ENCODE data around the gene GET3. TPM values are rescaled to one million over a fixed set of nuclear protein-coding genes. Genes with fewer than 3 reads are reported as not detected.
A peak's percentile ranks its signal among the peaks of the same experiment; 100 is the strongest.

The GET3 gene
- total and polyA plus RNA-seq, 2 of the 13 experiments (the other 11 are each of a cell fraction or from before 2014, with no cell fraction given): 57.7 to 59.4 TPM

GRCh38 chr19:12789904-12790619, 52.8 kb downstream of the GET3 start (continued):
- TF ChIP-seq ZSCAN20 (CRISPR knock-in tag; IDR thresholded peaks at IDR 0.05; ENCODE audit: borderline replicate concordance): no peak
- TF ChIP-seq MED13 (CRISPR knock-in tag; IDR thresholded peaks at IDR 0.05): no peak
- no peak for TF ChIP-seq ZNF878 (CRISPR knock-in tag; IDR thresholded peaks at IDR 0.05)
- TF ChIP-seq NCOA2 (CRISPR knock-in tag; IDR thresholded peaks at IDR 0.05): no peak
- no peak for TF ChIP-seq MTF1 (CRISPR knock-in tag; IDR thresholded peaks at IDR 0.05)
- TF ChIP-seq RARG (CRISPR knock-in tag; IDR thresholded peaks at IDR 0.05; ENCODE audit: low read depth): no peak
- no peak for TF ChIP-seq TCF7 (IDR thresholded peaks at IDR 0.05; ENCODE audit: low read depth)
- TF ChIP-seq TFE3 (CRISPR knock-in tag; IDR thresholded peaks at IDR 0.05): 0 out of 2 replicates have a peak, but pooled peaks have one; percentile 23
- TF ChIP-seq ZNF33B (CRISPR knock-in tag; IDR thresholded peaks at IDR 0.05): no peak
- TF ChIP-seq SETDB1 (CRISPR knock-in tag; IDR thresholded peaks at IDR 0.05; ENCODE audit: borderline replicate concordance): no peak
- peak; percentile 75; the same call in 1 of the 2 replicates for TF ChIP-seq ZMAT3 (CRISPR knock-in tag; conservative IDR thresholded peaks at IDR 0.05)
- TF ChIP-seq FOXA3 (CRISPR knock-in tag; IDR thresholded peaks at IDR 0.05): peak; percentile 21; the same call in 1 of the 2 replicates
- TF ChIP-seq TP53 (CRISPR knock-in tag; conservative IDR thresholded peaks at IDR 0.05): no peak
- TF ChIP-seq SP1 (IDR thresholded peaks at IDR 0.05): no peak
- TF ChIP-seq SP1 (CRISPR knock-in tag; IDR thresholded peaks at IDR 0.05): peak; percentile 26; the same call in 1 of the 2 replicates
- TF ChIP-seq ZNF792 (CRISPR knock-in tag; IDR thresholded peaks at IDR 0.05): no peak
- TF ChIP-seq ZIK1 (CRISPR knock-in tag; IDR thresholded peaks at IDR 0.05; ENCODE audit: borderline replicate concordance, low read depth): 0 out of 2 replicates have a peak, but pooled peaks have one; percentile 29
- TF ChIP-seq DNMT3B (CRISPR knock-in tag; conservative IDR thresholded peaks at IDR 0.05): no peak
- no peak for TF ChIP-seq ZBTB49 (CRISPR knock-in tag; IDR thresholded peaks at IDR 0.05; ENCODE audit: borderline replicate concordance)
- no peak for TF ChIP-seq PCBP2 (optimal IDR thresholded peaks at IDR 0.05; ENCODE audit: low read depth, low read length, poor library complexity, severe bottlenecking)
- no peak; the same call in 1 of the 2 replicates for TF ChIP-seq E2F5 (CRISPR knock-in tag; conservative IDR thresholded peaks at IDR 0.05)
- TF ChIP-seq ZNF451 (CRISPR knock-in tag; IDR thresholded peaks at IDR 0.05): no peak; the same call in 1 of the 2 replicates
- peak; percentile 11; the same call in 1 of the 2 replicates for TF ChIP-seq ZNF746 (CRISPR knock-in tag; IDR thresholded peaks at IDR 0.05)
- no peak for TF ChIP-seq FOXP4 (CRISPR knock-in tag; IDR thresholded peaks at IDR 0.05)
- TF ChIP-seq ZNF431 (CRISPR knock-in tag; IDR thresholded peaks at IDR 0.05; ENCODE audit: borderline replicate concordance, low read depth): no peak
- TF ChIP-seq ZNF136 (CRISPR knock-in tag; IDR thresholded peaks at IDR 0.05; ENCODE audit: low read depth): no peak

Data from HepG2 (cell line).